ENCODE results near the gene GVQW3. TPM values are rescaled to one million over a fixed set of nuclear protein-coding genes. Genes with fewer than 3 reads are reported as not detected.

The GVQW3 gene
- total RNA-seq, 1 donor from 2014 or later, result 6.1 TPM

DNA sequence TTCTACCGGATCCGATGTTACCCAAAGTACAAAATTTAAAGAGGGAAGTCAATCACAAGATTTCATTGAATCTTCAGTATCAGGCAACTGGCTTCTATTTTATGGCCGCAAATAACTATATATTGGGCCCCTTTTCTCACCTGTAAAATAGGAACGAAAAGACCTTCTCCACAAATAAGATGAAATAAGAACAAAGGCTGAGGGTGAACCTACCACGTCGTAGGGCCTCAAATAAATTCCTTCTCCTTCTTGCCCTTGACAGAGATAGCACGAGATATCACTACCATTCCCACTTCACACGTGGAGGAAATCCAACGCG lies 62.9 kb downstream of the GVQW3 start:
- DNase-seq (ENCODE audit: low spot score), result no peak
- TF ChIP-seq, protein P1, sequence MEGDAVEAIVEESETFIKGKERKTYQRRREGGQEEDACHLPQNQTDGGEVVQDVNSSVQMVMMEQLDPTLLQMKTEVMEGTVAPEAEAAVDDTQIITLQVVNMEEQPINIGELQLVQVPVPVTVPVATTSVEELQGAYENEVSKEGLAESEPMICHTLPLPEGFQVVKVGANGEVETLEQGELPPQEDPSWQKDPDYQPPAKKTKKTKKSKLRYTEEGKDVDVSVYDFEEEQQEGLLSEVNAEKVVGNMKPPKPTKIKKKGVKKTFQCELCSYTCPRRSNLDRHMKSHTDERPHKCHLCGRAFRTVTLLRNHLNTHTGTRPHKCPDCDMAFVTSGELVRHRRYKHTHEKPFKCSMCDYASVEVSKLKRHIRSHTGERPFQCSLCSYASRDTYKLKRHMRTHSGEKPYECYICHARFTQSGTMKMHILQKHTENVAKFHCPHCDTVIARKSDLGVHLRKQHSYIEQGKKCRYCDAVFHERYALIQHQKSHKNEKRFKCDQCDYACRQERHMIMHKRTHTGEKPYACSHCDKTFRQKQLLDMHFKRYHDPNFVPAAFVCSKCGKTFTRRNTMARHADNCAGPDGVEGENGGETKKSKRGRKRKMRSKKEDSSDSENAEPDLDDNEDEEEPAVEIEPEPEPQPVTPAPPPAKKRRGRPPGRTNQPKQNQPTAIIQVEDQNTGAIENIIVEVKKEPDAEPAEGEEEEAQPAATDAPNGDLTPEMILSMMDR (IDR thresholded peaks at IDR 0.05; ENCODE audit: unreplicated experiment), result no peak
- H3K9me3 Mint-ChIP-seq (ENCODE audit: unreplicated experiment), result no peaks in the 10 kb centered on the region
- H3K4me1 Mint-ChIP-seq (ENCODE audit: unreplicated experiment), result peaks cover 22% of the 10 kb centered on the region
- H3K27me3 Mint-ChIP-seq (ENCODE audit: unreplicated experiment), result peaks cover 10% of the 10 kb centered on the region
- H3K36me3 Mint-ChIP-seq (ENCODE audit: low read depth, unreplicated experiment), result peaks cover 3% of the 10 kb centered on the region
- peak overlapping the region; percentile 96 for H3K27ac Mint-ChIP-seq (ENCODE audit: unreplicated experiment)
- H3K4me3 Mint-ChIP-seq (ENCODE audit: unreplicated experiment), result peak overlapping the region; percentile 96

GRCh38 chr11:76444384-76445120 lies 63.4 kb downstream of the GVQW3 start, which contains the start of gene EMSY:
Gene EMSY (plus strand): TSS chr11:76445018. CDS start chr11:76446939, 1,921 bp downstream.
- Mint-ChIP-seq H3K4me3 (ENCODE audit: unreplicated experiment) (peak within 1 kb of the TSS; percentile 96), H3K27me3 (ENCODE audit: unreplicated experiment) (peaks cover 10% of the 10 kb centered on the region), H3K4me1 (ENCODE audit: unreplicated experiment) (peaks cover 22% of the 10 kb centered on the region), H3K27ac (ENCODE audit: unreplicated experiment) (peak within 1 kb of the TSS; percentile 96), H3K9me3 (ENCODE audit: unreplicated experiment) (no peaks in the 10 kb centered on the region), H3K36me3 (ENCODE audit: low read depth, unreplicated experiment) (peaks cover 3% of the 10 kb centered on the region)
- DNase-seq (ENCODE audit: low spot score), result peak; percentile 92
- TF ChIP-seq, protein P1 (IDR thresholded peaks at IDR 0.05; ENCODE audit: unreplicated experiment), result no peak

GRCh38 chr11:76445121-76446084 lies 64.3 kb downstream of the GVQW3 start:
- TF ChIP-seq, protein P1 (IDR thresholded peaks at IDR 0.05; ENCODE audit: unreplicated experiment), result no peak
- peak; percentile 79 for DNase-seq (ENCODE audit: low spot score)
- Mint-ChIP-seq H3K27ac (ENCODE audit: unreplicated experiment) (peak overlapping the region; percentile 96), H3K9me3 (ENCODE audit: unreplicated experiment) (no peaks in the 10 kb centered on the region), H3K4me1 (ENCODE audit: unreplicated experiment) (peaks cover 22% of the 10 kb centered on the region), H3K36me3 (ENCODE audit: low read depth, unreplicated experiment) (peaks cover 3% of the 10 kb centered on the region), H3K27me3 (ENCODE audit: unreplicated experiment) (peaks cover 10% of the 10 kb centered on the region), H3K4me3 (ENCODE audit: unreplicated experiment) (peak overlapping the region; percentile 96)

GRCh38 chr11:76448506-76448905 lies 67.4 kb downstream of the GVQW3 start:
- Mint-ChIP-seq H3K27me3 (ENCODE audit: unreplicated experiment) (peaks cover 10% of the 10 kb centered on the region), H3K4me1 (ENCODE audit: unreplicated experiment) (peaks cover 19% of the 10 kb centered on the region), H3K36me3 (ENCODE audit: low read depth, unreplicated experiment) (peaks cover 3% of the 10 kb centered on the region), H3K27ac (ENCODE audit: unreplicated experiment) (no peak overlapping the region), H3K9me3 (ENCODE audit: unreplicated experiment) (no peaks in the 10 kb centered on the region), H3K4me3 (ENCODE audit: unreplicated experiment) (no peak overlapping the region)
- no peak for DNase-seq (ENCODE audit: low spot score)
- TF ChIP-seq, protein P1 (IDR thresholded peaks at IDR 0.05; ENCODE audit: unreplicated experiment), result no peak

Measured in endothelial cell (in vitro differentiated cells).